Activated naive CD8-positive, alpha-beta T cell (primary cell): ENCODE data around the gene TRPV6.

ENCODE experiments used
- H3K27ac Mint-ChIP-seq: one replicate; pipeline ENCODE4 v1.8.0; 2021; ENCODE audit warnings: mixed read lengths
- H3K27me3 Mint-ChIP-seq: one replicate; pipeline ENCODE4 v1.8.0; 2021; ENCODE audit warnings: mixed read lengths
- H3K36me3 Mint-ChIP-seq: one replicate; pipeline ENCODE4 v1.8.0; 2021; ENCODE audit warnings: mixed read lengths
- H3K4me1 Mint-ChIP-seq: one replicate; pipeline ENCODE4 v1.8.0; 2021; ENCODE audit warnings: low read depth, mixed read lengths
- H3K4me3 Mint-ChIP-seq: one replicate; pipeline ENCODE4 v1.8.0; 2021; ENCODE audit warnings: mild to moderate bottlenecking, mixed read lengths
- H3K9me3 Mint-ChIP-seq: one replicate; pipeline ENCODE4 v1.8.0; 2021; ENCODE audit warnings: low read depth, mixed read lengths

TRPV6 gene

GRCh38 chr7:142838461-142839213, 46.9 kb downstream of the TRPV6 start:
- Mint-ChIP-seq H3K9me3 (no peaks in the 10 kb centered on the region), H3K27ac (no peak overlapping the region), H3K4me3 (no peak overlapping the region), H3K27me3 (no peaks in the 10 kb centered on the region), H3K36me3 (no peaks in the 10 kb centered on the region), H3K4me1 (peaks cover 13% of the 10 kb centered on the region)

GRCh38 chr7:142836426-142836825, 49.1 kb downstream of the TRPV6 start:
- Mint-ChIP-seq H3K4me3 (no peak overlapping the region), H3K9me3 (no peaks in the 10 kb centered on the region), H3K4me1 (peaks cover 13% of the 10 kb centered on the region), H3K27ac (no peak overlapping the region), H3K36me3 (no peaks in the 10 kb centered on the region), H3K27me3 (no peaks in the 10 kb centered on the region)

GRCh38 chr7:142835487-142835886, 50.1 kb downstream of the TRPV6 start:
- Mint-ChIP-seq H3K9me3 (no peaks in the 10 kb centered on the region), H3K27ac (no peak overlapping the region), H3K4me3 (no peak overlapping the region)

GRCh38 chr7:142833174-142834048, 52.1 kb downstream of the TRPV6 start:
- Mint-ChIP-seq H3K9me3 (no peaks in the 10 kb centered on the region), H3K4me1 (peaks cover 13% of the 10 kb centered on the region), H3K27me3 (no peaks in the 10 kb centered on the region), H3K4me3 (no peak overlapping the region), H3K27ac (no peak overlapping the region), H3K36me3 (no peaks in the 10 kb centered on the region)

More at GRCh38 chr7:142835487-142835886, 50.1 kb downstream of the TRPV6 start:
- H3K4me1 Mint-ChIP-seq: peaks cover 13% of the 10 kb centered on the region
- H3K27me3 Mint-ChIP-seq: no peaks in the 10 kb centered on the region
- H3K36me3 Mint-ChIP-seq: no peaks in the 10 kb centered on the region

DNA sequence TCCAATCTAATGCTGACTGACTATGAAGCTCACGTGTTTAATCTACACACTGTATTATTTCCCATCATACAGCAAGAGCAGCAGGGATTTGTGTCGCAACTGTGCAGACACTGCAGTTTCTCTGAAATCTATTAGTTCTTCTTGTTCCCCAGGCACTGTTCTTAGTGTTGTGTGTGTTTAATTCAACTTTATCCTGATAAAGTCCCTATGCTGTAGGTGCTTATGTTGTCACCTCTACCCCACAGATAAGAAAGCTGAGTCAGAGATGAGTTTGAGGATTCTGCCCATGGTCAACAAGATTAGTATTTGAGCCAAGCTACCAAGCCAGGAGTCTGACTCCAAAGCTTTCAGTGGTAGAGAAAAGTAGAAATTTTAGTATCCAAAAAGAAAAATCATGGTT, 53.1 kb downstream of the TRPV6 start:
- H3K4me3 Mint-ChIP-seq: no peak overlapping the region
- H3K9me3 Mint-ChIP-seq: no peaks in the 10 kb centered on the region
- no peaks in the 10 kb centered on the region for H3K27me3 Mint-ChIP-seq
- no peaks in the 10 kb centered on the region for H3K36me3 Mint-ChIP-seq
- H3K27ac Mint-ChIP-seq: no peak overlapping the region
- H3K4me1 Mint-ChIP-seq: peaks cover 16% of the 10 kb centered on the region

DNA sequence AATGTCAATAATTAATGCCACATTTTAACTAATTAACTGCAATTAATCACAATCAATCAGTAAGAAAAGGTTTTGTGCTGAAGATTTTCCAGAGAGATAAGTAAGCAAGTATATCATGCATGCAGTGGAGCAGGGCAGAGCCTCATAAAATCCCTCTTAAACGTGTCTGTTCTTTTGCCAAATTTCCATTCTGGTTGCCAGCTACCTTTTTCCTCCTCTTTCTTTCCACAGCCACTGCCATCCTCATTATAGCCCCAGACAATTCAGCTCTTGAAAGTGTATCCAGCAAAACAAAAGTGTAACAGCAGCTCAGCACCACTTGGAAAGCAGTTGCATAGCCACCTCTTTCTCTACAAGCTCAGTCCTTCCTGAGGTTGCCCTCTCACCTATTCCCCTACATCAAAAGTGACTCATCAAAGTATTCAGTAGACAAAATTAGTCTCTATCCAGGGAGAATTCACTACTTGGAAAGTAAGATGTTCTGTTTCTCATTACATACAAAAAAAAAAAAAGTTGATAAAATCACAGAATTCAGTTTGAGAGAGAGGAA, 57.5 kb downstream of the TRPV6 start:
- H3K27me3 Mint-ChIP-seq: peaks cover 3% of the 10 kb centered on the region
- H3K4me1 Mint-ChIP-seq: peaks cover 3% of the 10 kb centered on the region
- H3K36me3 Mint-ChIP-seq: peaks cover 2% of the 10 kb centered on the region
- H3K9me3 Mint-ChIP-seq: no peaks in the 10 kb centered on the region
- H3K27ac Mint-ChIP-seq: no peak overlapping the region
- no peak overlapping the region for H3K4me3 Mint-ChIP-seq

- peaks cover 5% of the 10 kb centered on the region for H3K4me1 Mint-ChIP-seq
- H3K36me3 Mint-ChIP-seq: peaks cover 11% of the 10 kb centered on the region
- H3K27ac Mint-ChIP-seq: no peak overlapping the region
- peaks cover 3% of the 10 kb centered on the region for H3K27me3 Mint-ChIP-seq
- peaks cover 6% of the 10 kb centered on the region for H3K9me3 Mint-ChIP-seq
- H3K4me3 Mint-ChIP-seq: no peak overlapping the region
Observed at GRCh38 chr7:142822714-142823113, 62.8 kb downstream of the TRPV6 start.
